HG03095 (cell line): ENCODE data around the gene PLAC1.

Experiments
- ATAC-seq: cut with Tn5 transposase; IDR thresholded peaks from one replicate; pipeline ENCODE4 v1.9.1; 2021; ENCODE audit warnings: moderate library complexity; ENCODE audit not compliant: unreplicated experiment

The PLAC1 gene

GRCh38 chrX:134591502-134591901, 66.8 kb downstream of the PLAC1 start:
- ATAC-seq: no peak

GRCh38 chrX:134588806-134589205, 69.5 kb downstream of the PLAC1 start:
- ATAC-seq: no peak

- no peak for ATAC-seq
These were observed 77.4 kb downstream of the PLAC1 start for GRCh38 chrX:134580907-134581306.

DNA sequence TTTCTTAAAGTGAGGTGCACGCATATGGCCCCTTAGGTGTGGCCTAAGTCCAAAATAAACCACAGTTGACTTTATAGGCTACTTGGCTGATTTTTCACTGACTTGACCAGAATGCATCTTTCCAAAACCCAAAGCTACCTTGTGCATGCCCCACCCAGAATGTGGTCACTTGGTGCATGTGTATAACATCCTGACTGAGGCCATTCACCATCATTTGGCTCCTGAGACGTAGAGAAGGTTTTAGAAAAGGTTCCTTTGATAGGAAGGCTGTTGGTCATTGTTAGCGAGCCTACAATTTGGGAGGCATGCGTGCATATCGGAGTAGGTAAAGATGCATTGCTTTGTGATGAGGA, 84.6 kb downstream of the PLAC1 start:
- ATAC-seq: no peak

- ATAC-seq: no peak
These were observed 85.2 kb downstream of the PLAC1 start for GRCh38 chrX:134572816-134573682.

- no peak for ATAC-seq
These were observed 86.5 kb downstream of the PLAC1 start for GRCh38 chrX:134571796-134572195.

GRCh38 chrX:134570899-134571298, 87.4 kb downstream of the PLAC1 start:
- ATAC-seq: no peak

GRCh38 chrX:134570509-134570846, 87.8 kb downstream of the PLAC1 start:
- ATAC-seq: no peak

- ATAC-seq: no peak
These were observed 89.0 kb downstream of the PLAC1 start for GRCh38 chrX:134569306-134569705.

GRCh38 chrX:134568285-134569016, 89.8 kb downstream of the PLAC1 start:
- ATAC-seq: no peak

DNA sequence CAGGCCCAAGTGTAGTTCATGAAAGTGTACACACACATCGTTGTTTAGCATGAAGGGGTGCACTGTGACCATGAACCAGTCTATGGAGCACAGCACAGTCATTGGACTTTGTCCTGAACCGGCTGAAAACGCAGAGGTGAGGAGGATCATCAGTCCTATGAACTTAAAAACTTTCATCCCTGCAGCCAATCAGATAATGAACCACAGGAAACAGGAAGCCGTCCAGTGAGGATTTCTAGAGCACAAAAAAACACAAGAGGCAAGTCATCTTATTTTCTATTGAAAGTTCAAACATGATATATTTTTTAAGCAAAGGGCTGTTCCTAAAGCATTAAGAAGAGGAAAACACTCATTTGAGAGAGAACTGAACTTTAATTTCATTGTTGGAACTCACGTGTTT, 91.8 kb downstream of the PLAC1 start:
- no peak for ATAC-seq

DNA sequence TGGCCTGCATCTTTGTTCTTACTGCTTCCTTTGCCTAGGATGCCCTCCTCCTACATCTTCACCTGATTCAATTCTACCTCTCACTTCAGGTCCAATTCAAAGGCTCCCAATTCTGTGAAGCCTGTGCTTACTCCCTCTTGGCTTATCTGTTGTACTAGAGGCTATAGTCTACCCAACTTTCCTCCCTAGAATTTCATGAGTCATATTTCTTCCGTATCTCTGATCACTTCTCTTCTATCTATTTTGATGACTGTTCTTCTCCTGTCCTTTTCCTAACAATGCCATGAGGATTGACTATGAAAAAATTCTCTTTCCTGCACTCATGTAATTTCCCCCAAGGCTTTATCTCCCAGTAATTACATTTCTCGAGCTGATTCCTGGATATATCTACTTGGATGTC, 96.3 kb downstream of the PLAC1 start:
- ATAC-seq: no peak

GRCh38 chrX:134558133-134558532, 100.1 kb downstream of the PLAC1 start:
- no peak for ATAC-seq

GRCh38 chrX:134554291-134554690, 104.0 kb downstream of the PLAC1 start:
- ATAC-seq: no peak

DNA sequence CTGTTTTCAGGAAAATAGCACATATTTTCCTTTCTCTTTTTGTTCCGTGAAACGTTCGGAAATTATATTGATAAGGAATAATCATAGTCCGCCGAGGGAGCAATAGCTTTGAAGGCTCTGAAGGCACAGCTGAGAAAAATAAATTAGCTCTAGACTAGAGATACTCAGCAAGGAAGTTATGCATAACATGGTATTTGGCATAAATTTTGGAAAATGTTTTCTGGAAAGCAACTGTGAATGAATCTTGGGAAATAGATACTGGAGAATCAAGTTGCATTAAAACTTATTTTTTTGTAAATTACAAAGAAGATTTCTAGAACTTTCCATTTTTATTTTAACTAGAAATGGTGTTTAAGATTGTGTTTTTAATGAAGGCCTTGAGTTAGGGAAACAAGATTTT, 105.9 kb downstream of the PLAC1 start:
- ATAC-seq: no peak

DNA sequence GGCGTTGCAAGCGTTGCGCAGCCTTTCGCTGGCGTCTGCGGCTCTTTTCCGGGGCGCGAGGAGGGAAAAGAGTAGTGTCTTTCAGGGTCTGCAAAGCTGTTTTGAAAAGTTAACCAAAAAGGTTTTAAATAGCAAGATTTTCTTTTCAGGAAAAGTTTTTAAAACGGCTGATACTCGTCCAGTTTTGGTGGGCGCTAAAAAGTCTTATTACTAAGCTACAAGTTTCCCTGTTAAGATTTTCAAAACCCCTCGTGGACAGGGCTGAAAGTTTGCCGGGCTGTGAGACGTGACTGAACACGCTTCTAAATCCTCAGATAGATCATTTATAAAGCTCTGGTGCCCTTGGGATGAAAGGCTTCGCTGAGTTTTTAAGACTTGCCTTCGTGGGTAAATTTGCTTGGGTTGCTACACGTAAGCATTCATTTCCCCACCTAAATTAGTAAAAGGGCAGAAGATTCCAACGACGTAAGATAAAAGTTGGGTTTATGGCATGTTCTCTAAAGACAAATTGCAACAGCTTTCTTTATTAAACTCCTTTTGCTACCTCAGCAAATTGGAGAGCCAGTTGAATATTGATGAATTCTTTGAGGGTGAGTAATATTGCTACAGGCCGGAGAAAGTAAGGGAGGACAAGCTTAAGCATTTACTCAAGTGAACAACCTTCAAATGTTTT, 106.8 kb downstream of the PLAC1 start:
- no peak for ATAC-seq

- ATAC-seq: no peak
These were observed 109.7 kb downstream of the PLAC1 start for GRCh38 chrX:134548257-134549201.

- no peak for ATAC-seq
These were observed 111.1 kb downstream of the PLAC1 start for GRCh38 chrX:134547047-134547679.

- ATAC-seq: no peak
These were observed 112.1 kb downstream of the PLAC1 start for GRCh38 chrX:134546187-134546586.

DNA sequence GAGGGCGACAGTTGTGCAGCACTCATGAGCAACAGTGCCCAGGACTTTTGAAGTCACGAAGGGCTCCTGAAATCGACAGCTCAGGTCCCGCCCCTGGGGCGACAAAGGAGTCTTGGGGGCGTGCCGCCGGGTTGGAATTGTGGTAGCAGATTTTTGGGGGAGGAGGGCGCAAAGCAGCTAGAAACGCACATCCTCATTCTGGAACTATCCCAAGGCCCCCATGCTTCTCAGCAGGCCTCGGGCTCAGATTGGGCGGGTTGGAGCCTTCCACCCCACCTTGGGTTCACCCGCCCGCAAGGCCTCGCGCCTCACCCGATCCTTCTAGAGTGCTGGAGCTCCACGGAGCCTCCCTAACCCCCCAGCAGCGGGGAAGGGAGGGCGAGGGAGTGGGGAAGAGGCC, 112.8 kb downstream of the PLAC1 start:
- ATAC-seq: no peak
